ENCODE data around the gene SLC1A2.

SLC1A2 gene

GRCh38 chr11:35265755-35266454, 153.5 kb downstream of the SLC1A2 start:
- no peak for DNase-seq

GRCh38 chr11:35262735-35263134, 156.6 kb downstream of the SLC1A2 start:
- no peak for DNase-seq

GRCh38 chr11:35262056-35262455, 157.3 kb downstream of the SLC1A2 start:
- no peak for DNase-seq

GRCh38 chr11:35261197-35261596, 158.2 kb downstream of the SLC1A2 start:
- DNase-seq: no peak

GRCh38 chr11:35260342-35260985, 158.9 kb downstream of the SLC1A2 start:
- DNase-seq: no peak

- no peak for DNase-seq
Measured at GRCh38 chr11:35259529-35259928, 159.8 kb downstream of the SLC1A2 start.

- DNase-seq: no peak
Measured at GRCh38 chr11:35257281-35257680, 162.1 kb downstream of the SLC1A2 start.

GRCh38 chr11:35256296-35256695, 163.1 kb downstream of the SLC1A2 start:
- DNase-seq: no peak

GRCh38 chr11:35255514-35255913, 163.8 kb downstream of the SLC1A2 start:
- DNase-seq: no peak

- no peak for DNase-seq
Measured at GRCh38 chr11:35253237-35253636, 166.1 kb downstream of the SLC1A2 start.

- DNase-seq: no peak
Measured at GRCh38 chr11:35250621-35251020, 168.7 kb downstream of the SLC1A2 start.

- DNase-seq: no peak
Measured at GRCh38 chr11:35250192-35250591, 169.2 kb downstream of the SLC1A2 start.

- no peak for DNase-seq
Measured at GRCh38 chr11:35248558-35249323, 170.6 kb downstream of the SLC1A2 start.

- DNase-seq: no peak
Measured at GRCh38 chr11:35247863-35248262, 171.5 kb downstream of the SLC1A2 start.

GRCh38 chr11:35247428-35247827, 171.9 kb downstream of the SLC1A2 start:
- DNase-seq: no peak

GRCh38 chr11:35246745-35247144, 172.6 kb downstream of the SLC1A2 start:
- DNase-seq: no peak

- no peak for DNase-seq
Measured at GRCh38 chr11:35245786-35246185, 173.6 kb downstream of the SLC1A2 start.

- DNase-seq: no peak
Measured at GRCh38 chr11:35245056-35245455, 174.3 kb downstream of the SLC1A2 start.

- no peak for DNase-seq
Measured at GRCh38 chr11:35243774-35244173, 175.6 kb downstream of the SLC1A2 start.

GRCh38 chr11:35242412-35243242, 176.7 kb downstream of the SLC1A2 start:
- no peak for DNase-seq

- no peak for DNase-seq
Measured at GRCh38 chr11:35241531-35241930, 177.8 kb downstream of the SLC1A2 start.

GRCh38 chr11:35241083-35241482, 178.3 kb downstream of the SLC1A2 start:
- DNase-seq: no peak

GRCh38 chr11:35239471-35240075, 179.8 kb downstream of the SLC1A2 start:
- no peak for DNase-seq

Measured in NCI-H187 (cell line).